Liver (tissue), 9 donors: ENCODE data around the gene OR2Y1. TPM values are rescaled to one million over a fixed set of nuclear protein-coding genes. Genes with fewer than 3 reads are reported as not detected.
"Not testable (repeated sequence)": the region's sequence is repeated elsewhere in the genome, so short reads cannot be mapped to it uniquely, and the experiment has no call there.

Experiments used
- DNase-seq: peaks from one replicate; pipeline ENCODE4 v3.0.0-alpha.2; 2017; ENCODE audit warnings: low spot score
- H3K27ac ChIP-seq, 2 donors: one replicate each; pipeline ENCODE4 v1.7.0; 2013; ENCODE audit warnings: inconsistent platforms in 2 of 2, low read length in 2 of 2, control low read depth in 1 of 2, low read depth in 1 of 2, mild to moderate bottlenecking in 1 of 2
- H3K27me3 ChIP-seq, 4 donors: one replicate each; pipeline versions ENCODE4 v1.6.1 to v1.7.0; 2013; ENCODE audit warnings: low read length in 3 of 4, inconsistent platforms in 1 of 4, mild to moderate bottlenecking in 1 of 4, moderate library complexity in 1 of 4; ENCODE audit not compliant: control insufficient read depth in 4 of 4, insufficient read depth in 4 of 4
- H3K36me3 ChIP-seq, 4 donors: one replicate each; pipeline versions ENCODE4 v1.6.1 to v1.7.0; 2013; ENCODE audit warnings: low read length in 3 of 4, mild to moderate bottlenecking in 3 of 4, low read depth in 1 of 4, moderate library complexity in 1 of 4; ENCODE audit not compliant: control insufficient read depth in 4 of 4, insufficient read depth in 3 of 4
- H3K4me1 ChIP-seq, 4 donors: one replicate each; pipeline versions ENCODE4 v1.6.1 to v1.7.0; 2013; ENCODE audit warnings: low read length in 3 of 4, mild to moderate bottlenecking in 3 of 4, moderate library complexity in 1 of 4; ENCODE audit not compliant: control insufficient read depth in 4 of 4, insufficient read depth in 4 of 4
- H3K4me3 ChIP-seq, 3 donors: one replicate each; pipeline versions ENCODE4 v1.6.1 to v1.7.0; 2013; ENCODE audit warnings: low read length in 3 of 3, control low read depth in 1 of 3, low read depth in 1 of 3, mild to moderate bottlenecking in 1 of 3
- H3K9ac ChIP-seq, 2 donors: one replicate each; pipeline ENCODE4 v1.7.0; 2013; ENCODE audit warnings: low read length in 2 of 2, mild to moderate bottlenecking in 2 of 2, moderate library complexity in 2 of 2, control low read depth in 1 of 2, low read depth in 1 of 2
- H3K9me3 ChIP-seq, 4 donors: one replicate each; pipeline versions ENCODE4 v1.6.1 to v1.7.0; 2013; ENCODE audit warnings: low read length in 3 of 4; ENCODE audit not compliant: control insufficient read depth in 4 of 4
- EGR1 ChIP-seq, 2 donors: IDR thresholded peaks; 2 replicates each; pipeline ENCODE4 v1.6.1; 2016 to 2018; ENCODE audit warnings: antibody characterized with exemption in 2 of 2, low read depth in 2 of 2
- FOXA1 ChIP-seq: IDR thresholded peaks from 2 replicates; pipeline ENCODE4 v1.6.1; 2016; ENCODE audit warnings: antibody characterized with exemption
- FOXA2 ChIP-seq: IDR thresholded peaks from 2 replicates; pipeline ENCODE4 v1.6.1; 2016; ENCODE audit warnings: antibody characterized with exemption
- GABPA ChIP-seq, 2 donors: IDR thresholded peaks in 1 of 2; conservative IDR thresholded peaks in 1 of 2; 2 replicates each; pipeline ENCODE4 v1.6.1; 2016; ENCODE audit warnings: antibody characterized with exemption in 2 of 2, mild to moderate bottlenecking in 1 of 2, moderate library complexity in 1 of 2
- HNF4A ChIP-seq, 2 donors: conservative IDR thresholded peaks; 2 replicates each; pipeline ENCODE4 v1.6.1; 2016; ENCODE audit warnings: antibody characterized with exemption in 2 of 2, mild to moderate bottlenecking in 2 of 2
- HNF4G ChIP-seq: IDR thresholded peaks from 2 replicates; pipeline ENCODE4 v1.6.1; 2016; ENCODE audit warnings: antibody characterized with exemption
- JUND ChIP-seq, 2 donors: IDR thresholded peaks; 2 replicates each; pipeline ENCODE4 v1.6.1; 2016; ENCODE audit warnings: antibody characterized with exemption in 2 of 2
- NR2F2 ChIP-seq: IDR thresholded peaks from 2 replicates; pipeline ENCODE4 v1.6.1; 2016; ENCODE audit warnings: antibody characterized with exemption
- RAD21 ChIP-seq, 2 donors: IDR thresholded peaks; 2 replicates each; pipeline ENCODE4 v1.6.1; 2016; ENCODE audit warnings: antibody characterized with exemption in 2 of 2, mild to moderate bottlenecking in 2 of 2
- RXRA ChIP-seq, 2 donors: IDR thresholded peaks; 2 replicates each; pipeline ENCODE4 v1.6.1; 2017 to 2018; ENCODE audit warnings: antibody characterized with exemption in 2 of 2, mild to moderate bottlenecking in 1 of 2
- SP1 ChIP-seq: IDR thresholded peaks from 2 replicates; pipeline ENCODE4 v1.6.1; 2018; ENCODE audit warnings: antibody characterized with exemption, mild to moderate bottlenecking
- TAF1 ChIP-seq: conservative IDR thresholded peaks from 2 replicates; pipeline ENCODE4 v1.6.1; 2016; ENCODE audit warnings: antibody characterized with exemption, mild to moderate bottlenecking
- YY1 ChIP-seq: IDR thresholded peaks from 2 replicates; pipeline ENCODE4 v1.6.1; 2016; ENCODE audit warnings: antibody characterized with exemption, mild to moderate bottlenecking
- WGBS: extraction: QIAGEN DNeasy Blood & Tissue Kit; methylation state at CpG from one replicate; pipeline ENCODE4 v1.1.7; 2013; 5-methylcytosine and 5-hydroxymethylcytosine counted together
- polyA plus RNA-seq, 2 donors: library from polyadenylated mRNA; stranded (reverse) in 1 of 2; unstranded in 1 of 2; fragments of 200-250 nt in 1 of 2; fragments of >200 nt in 1 of 2; fragmentation: Nextera tagmentation in 1 of 2; extraction: Ambion mirVana in 1 of 2; gene quantifications; one replicate each; pipeline versions ENCODE4 v1.2.1 to v1.2.3, GENCODE V29; 2013 to 2015
- total RNA-seq, 2 donors: library from RNA; depleted of rRNA; stranded (reverse); fragments of >200 nt; gene quantifications; one replicate each; pipeline ENCODE4 v1.2.3, GENCODE V29; 2014
- TF ChIP-seq, protein P1 (sequence below): IDR thresholded peaks from 2 replicates; pipeline ENCODE4 v1.6.1; 2016; ENCODE audit warnings: antibody characterized with exemption
- TF ChIP-seq, protein P2 (sequence below): fragments of 150-350 bp; IDR thresholded peaks from 2 replicates; pipeline ENCODE4 v1.5.1; 2017; ENCODE audit warnings: improper control_type of control experiment, low read depth, low read length; ENCODE audit not compliant: missing input control
- TF ChIP-seq, protein P3 (sequence below): IDR thresholded peaks from 2 replicates; pipeline ENCODE4 v1.6.1; 2016; ENCODE audit warnings: antibody characterized with exemption
- TF ChIP-seq, protein P4 (sequence below): IDR thresholded peaks from 2 replicates; pipeline ENCODE4 v1.6.1; 2016; ENCODE audit warnings: antibody characterized with exemption, mild to moderate bottlenecking
- TF ChIP-seq, protein P5 (sequence below): IDR thresholded peaks from 2 replicates; pipeline ENCODE4 v1.6.1; 2016; ENCODE audit warnings: antibody characterized with exemption
- donor health status: healthy.
- donor health status: healthy.
- donor health status: healthy.
- donor health status: healthy.
- donor health status: healthy.

OR2Y1 gene
- total and polyA plus RNA-seq, 4 donors, result not detected

DNA sequence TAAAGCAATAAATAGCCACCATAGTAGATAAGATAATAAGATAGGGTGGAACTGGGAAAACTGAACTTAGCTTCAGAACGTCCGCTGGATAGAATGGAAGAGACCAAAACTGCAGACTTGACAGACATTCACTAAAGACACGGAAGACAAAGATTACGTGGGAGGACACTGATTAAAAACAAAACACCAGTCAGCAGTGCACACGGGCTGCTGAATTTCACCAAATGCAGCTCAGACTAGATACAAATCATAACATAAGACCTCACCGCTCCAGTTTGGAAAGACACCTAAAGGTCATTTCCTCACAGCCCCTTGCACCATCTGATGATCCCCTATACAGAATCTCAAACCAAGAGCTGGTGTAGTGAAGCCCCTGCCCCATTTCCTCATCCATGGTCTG is 2.9 kb upstream of the OR2Y1 start:
- H3K4me3 ChIP-seq, result no peak overlapping the region
- TF ChIP-seq EGR1 (IDR thresholded peaks at IDR 0.05; ENCODE audit: low read depth in 2 of 2) (no peak), FOXA1 (no peak), HNF4G (no peak), RAD21 (IDR thresholded peaks at IDR 0.05) (no peak), GABPA (IDR thresholded peaks at IDR 0.05 in 1 of 2, conservative IDR thresholded peaks at IDR 0.05 in 1 of 2) (no peak), NR2F2 (no peak), RXRA (IDR thresholded peaks at IDR 0.05) (no peak), JUND (IDR thresholded peaks at IDR 0.05) (no peak), YY1 (no peak), HNF4A (conservative IDR thresholded peaks at IDR 0.05) (no peak), FOXA2 (no peak), SP1 (no peak), TAF1 (no peak)
- TF ChIP-seq, protein P1, sequence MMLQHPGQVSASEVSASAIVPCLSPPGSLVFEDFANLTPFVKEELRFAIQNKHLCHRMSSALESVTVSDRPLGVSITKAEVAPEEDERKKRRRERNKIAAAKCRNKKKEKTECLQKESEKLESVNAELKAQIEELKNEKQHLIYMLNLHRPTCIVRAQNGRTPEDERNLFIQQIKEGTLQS, result no peak
- TF ChIP-seq, protein P2, sequence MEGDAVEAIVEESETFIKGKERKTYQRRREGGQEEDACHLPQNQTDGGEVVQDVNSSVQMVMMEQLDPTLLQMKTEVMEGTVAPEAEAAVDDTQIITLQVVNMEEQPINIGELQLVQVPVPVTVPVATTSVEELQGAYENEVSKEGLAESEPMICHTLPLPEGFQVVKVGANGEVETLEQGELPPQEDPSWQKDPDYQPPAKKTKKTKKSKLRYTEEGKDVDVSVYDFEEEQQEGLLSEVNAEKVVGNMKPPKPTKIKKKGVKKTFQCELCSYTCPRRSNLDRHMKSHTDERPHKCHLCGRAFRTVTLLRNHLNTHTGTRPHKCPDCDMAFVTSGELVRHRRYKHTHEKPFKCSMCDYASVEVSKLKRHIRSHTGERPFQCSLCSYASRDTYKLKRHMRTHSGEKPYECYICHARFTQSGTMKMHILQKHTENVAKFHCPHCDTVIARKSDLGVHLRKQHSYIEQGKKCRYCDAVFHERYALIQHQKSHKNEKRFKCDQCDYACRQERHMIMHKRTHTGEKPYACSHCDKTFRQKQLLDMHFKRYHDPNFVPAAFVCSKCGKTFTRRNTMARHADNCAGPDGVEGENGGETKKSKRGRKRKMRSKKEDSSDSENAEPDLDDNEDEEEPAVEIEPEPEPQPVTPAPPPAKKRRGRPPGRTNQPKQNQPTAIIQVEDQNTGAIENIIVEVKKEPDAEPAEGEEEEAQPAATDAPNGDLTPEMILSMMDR, result no peak
- TF ChIP-seq, protein P3, sequence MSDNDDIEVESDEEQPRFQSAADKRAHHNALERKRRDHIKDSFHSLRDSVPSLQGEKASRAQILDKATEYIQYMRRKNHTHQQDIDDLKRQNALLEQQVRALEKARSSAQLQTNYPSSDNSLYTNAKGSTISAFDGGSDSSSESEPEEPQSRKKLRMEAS, result no peak
- TF ChIP-seq, protein P4, sequence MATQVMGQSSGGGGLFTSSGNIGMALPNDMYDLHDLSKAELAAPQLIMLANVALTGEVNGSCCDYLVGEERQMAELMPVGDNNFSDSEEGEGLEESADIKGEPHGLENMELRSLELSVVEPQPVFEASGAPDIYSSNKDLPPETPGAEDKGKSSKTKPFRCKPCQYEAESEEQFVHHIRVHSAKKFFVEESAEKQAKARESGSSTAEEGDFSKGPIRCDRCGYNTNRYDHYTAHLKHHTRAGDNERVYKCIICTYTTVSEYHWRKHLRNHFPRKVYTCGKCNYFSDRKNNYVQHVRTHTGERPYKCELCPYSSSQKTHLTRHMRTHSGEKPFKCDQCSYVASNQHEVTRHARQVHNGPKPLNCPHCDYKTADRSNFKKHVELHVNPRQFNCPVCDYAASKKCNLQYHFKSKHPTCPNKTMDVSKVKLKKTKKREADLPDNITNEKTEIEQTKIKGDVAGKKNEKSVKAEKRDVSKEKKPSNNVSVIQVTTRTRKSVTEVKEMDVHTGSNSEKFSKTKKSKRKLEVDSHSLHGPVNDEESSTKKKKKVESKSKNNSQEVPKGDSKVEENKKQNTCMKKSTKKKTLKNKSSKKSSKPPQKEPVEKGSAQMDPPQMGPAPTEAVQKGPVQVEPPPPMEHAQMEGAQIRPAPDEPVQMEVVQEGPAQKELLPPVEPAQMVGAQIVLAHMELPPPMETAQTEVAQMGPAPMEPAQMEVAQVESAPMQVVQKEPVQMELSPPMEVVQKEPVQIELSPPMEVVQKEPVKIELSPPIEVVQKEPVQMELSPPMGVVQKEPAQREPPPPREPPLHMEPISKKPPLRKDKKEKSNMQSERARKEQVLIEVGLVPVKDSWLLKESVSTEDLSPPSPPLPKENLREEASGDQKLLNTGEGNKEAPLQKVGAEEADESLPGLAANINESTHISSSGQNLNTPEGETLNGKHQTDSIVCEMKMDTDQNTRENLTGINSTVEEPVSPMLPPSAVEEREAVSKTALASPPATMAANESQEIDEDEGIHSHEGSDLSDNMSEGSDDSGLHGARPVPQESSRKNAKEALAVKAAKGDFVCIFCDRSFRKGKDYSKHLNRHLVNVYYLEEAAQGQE, result no peak
- TF ChIP-seq, protein P5, sequence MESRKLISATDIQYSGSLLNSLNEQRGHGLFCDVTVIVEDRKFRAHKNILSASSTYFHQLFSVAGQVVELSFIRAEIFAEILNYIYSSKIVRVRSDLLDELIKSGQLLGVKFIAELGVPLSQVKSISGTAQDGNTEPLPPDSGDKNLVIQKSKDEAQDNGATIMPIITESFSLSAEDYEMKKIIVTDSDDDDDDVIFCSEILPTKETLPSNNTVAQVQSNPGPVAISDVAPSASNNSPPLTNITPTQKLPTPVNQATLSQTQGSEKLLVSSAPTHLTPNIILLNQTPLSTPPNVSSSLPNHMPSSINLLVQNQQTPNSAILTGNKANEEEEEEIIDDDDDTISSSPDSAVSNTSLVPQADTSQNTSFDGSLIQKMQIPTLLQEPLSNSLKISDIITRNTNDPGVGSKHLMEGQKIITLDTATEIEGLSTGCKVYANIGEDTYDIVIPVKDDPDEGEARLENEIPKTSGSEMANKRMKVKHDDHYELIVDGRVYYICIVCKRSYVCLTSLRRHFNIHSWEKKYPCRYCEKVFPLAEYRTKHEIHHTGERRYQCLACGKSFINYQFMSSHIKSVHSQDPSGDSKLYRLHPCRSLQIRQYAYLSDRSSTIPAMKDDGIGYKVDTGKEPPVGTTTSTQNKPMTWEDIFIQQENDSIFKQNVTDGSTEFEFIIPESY, result no peak
- no peak overlapping the region for H3K27ac ChIP-seq
- H3K36me3 ChIP-seq, result no peaks in the 10 kb centered on the region
- no peak for DNase-seq
- no peaks in the 10 kb centered on the region for H3K9me3 ChIP-seq
- no peak overlapping the region for H3K9ac ChIP-seq
- 71% methylated on average over 6 of the region's 6 CpGs for WGBS
- no peaks in the 10 kb centered on the region for H3K4me1 ChIP-seq
- H3K27me3 ChIP-seq, result peaks cover 0 to 18% (median 8%) of the 10 kb centered on the region in 4 donors

DNA sequence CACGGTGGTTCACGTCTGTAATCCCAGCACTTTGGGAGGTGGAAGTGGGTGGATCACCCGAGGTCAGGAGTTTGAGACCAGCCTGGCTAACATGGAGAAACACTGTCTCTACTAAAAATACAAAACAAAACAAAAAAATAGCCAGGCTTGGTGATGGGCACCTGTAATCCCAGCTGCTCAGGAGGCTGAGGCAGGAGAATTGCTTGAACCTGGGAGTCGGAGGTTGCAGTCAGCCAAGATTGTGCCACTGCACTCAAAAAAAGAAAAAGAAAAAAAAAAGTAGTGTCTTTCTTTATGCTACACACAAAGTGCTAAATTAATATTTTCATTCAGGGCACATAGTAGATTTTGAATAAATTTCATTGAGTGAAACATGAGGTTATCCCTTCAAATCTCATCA is 1.1 kb upstream of the OR2Y1 start:
- H3K9me3 ChIP-seq, H3K4me3 ChIP-seq, H3K4me1 ChIP-seq, H3K36me3 ChIP-seq, H3K27ac ChIP-seq, H3K9ac ChIP-seq, DNase-seq: not testable (repeated sequence)
- peaks cover 0 to 14% (median 5%) of the 10 kb centered on the region in 4 donors for H3K27me3 ChIP-seq
- WGBS, result 72% methylated on average over 4 of the region's 4 CpGs
